GM12891 (cell line): ENCODE results near the gene ABHD16A.

Experiments
- PAX5 ChIP-seq: IDR thresholded peaks from 2 replicates; pipeline ENCODE4 v1.6.1; 2011; ENCODE audit warnings: low read length, moderate library complexity, mild to moderate bottlenecking; ENCODE audit not compliant: insufficient read depth, severe bottlenecking
- POLR2A ChIP-seq: IDR thresholded peaks from 2 replicates; pipeline ENCODE4 v1.6.1; 2011; ENCODE audit warnings: low read depth, low read length, control low read depth
- POLR2AphosphoS5 ChIP-seq: IDR thresholded peaks from 2 replicates; pipeline ENCODE4 v1.6.1; 2011; ENCODE audit warnings: low read depth, low read length, control low read depth
- SPI1 ChIP-seq: IDR thresholded peaks from 2 replicates; pipeline ENCODE4 v1.6.1; 2011; ENCODE audit warnings: low read depth, low read length, control low read depth

GRCh38 chr6:31725502-31726350 lies 22.6 kb upstream of the ABHD16A start:
- TF ChIP-seq POLR2A (no peak), POLR2AphosphoS5 (no peak), SPI1 (no peak), PAX5 (no peak)
